NCI-H748 (cell line): ENCODE data around the gene UNC5A.

Experiments
- DNase-seq: peaks from one replicate; lab custom pipeline; 2025; ENCODE audit not compliant: unreplicated experiment; lab: John Stamatoyannopoulos, UW

UNC5A gene

GRCh38 chr5:176819476-176819875 is 9.1 kb downstream of the UNC5A start:
- DNase-seq, result no peak

- DNase-seq, result no peak
These were observed 10.6 kb downstream of the UNC5A start for GRCh38 chr5:176820937-176821336.

GRCh38 chr5:176821441-176821840 is 11.1 kb downstream of the UNC5A start:
- DNase-seq, result no peak

GRCh38 chr5:176822041-176822792 is 11.9 kb downstream of the UNC5A start:
- DNase-seq, result no peak

- DNase-seq, result no peak
These were observed 12.6 kb downstream of the UNC5A start for GRCh38 chr5:176822793-176823481.

- DNase-seq, result no peak
These were observed 13.6 kb downstream of the UNC5A start for GRCh38 chr5:176823869-176824412.

GRCh38 chr5:176824604-176825003 is 14.2 kb downstream of the UNC5A start:
- no peak for DNase-seq

- DNase-seq, result no peak
These were observed 14.9 kb downstream of the UNC5A start for GRCh38 chr5:176825234-176825633.

GRCh38 chr5:176825957-176826356 is 15.6 kb downstream of the UNC5A start:
- no peak for DNase-seq

GRCh38 chr5:176827736-176828414 is 17.5 kb downstream of the UNC5A start:
- no peak for DNase-seq

- DNase-seq, result no peak
These were observed 19.0 kb downstream of the UNC5A start for GRCh38 chr5:176829320-176829719.

- DNase-seq, result no peak
These were observed 20.1 kb downstream of the UNC5A start for GRCh38 chr5:176830422-176830994.

GRCh38 chr5:176830995-176831423 is 20.6 kb downstream of the UNC5A start:
- DNase-seq, result no peak

- no peak for DNase-seq
These were observed 21.1 kb downstream of the UNC5A start for GRCh38 chr5:176831425-176831824.

- no peak for DNase-seq
These were observed 21.8 kb downstream of the UNC5A start for GRCh38 chr5:176832162-176832561.

GRCh38 chr5:176833286-176833685 is 22.9 kb downstream of the UNC5A start:
- DNase-seq, result no peak

- no peak for DNase-seq
These were observed 25.6 kb downstream of the UNC5A start for GRCh38 chr5:176835918-176836317.

GRCh38 chr5:176836811-176837706 is 26.7 kb downstream of the UNC5A start:
- no peak for DNase-seq

- no peak for DNase-seq
These were observed 27.4 kb downstream of the UNC5A start for GRCh38 chr5:176837707-176838115.

GRCh38 chr5:176843673-176844072 is 33.3 kb downstream of the UNC5A start:
- DNase-seq, result no peak
